Iris pigment epithelial cell (primary cell): ENCODE data around the gene GJC2.
A peak's percentile ranks its signal among the peaks of the same experiment; 100 is the strongest.

ENCODE experiments used
- DNase-seq: peaks from one replicate; pipeline ENCODE4 v3.0.0-alpha.2; 2011; ENCODE audit warnings: low read depth

GJC2 gene

DNA sequence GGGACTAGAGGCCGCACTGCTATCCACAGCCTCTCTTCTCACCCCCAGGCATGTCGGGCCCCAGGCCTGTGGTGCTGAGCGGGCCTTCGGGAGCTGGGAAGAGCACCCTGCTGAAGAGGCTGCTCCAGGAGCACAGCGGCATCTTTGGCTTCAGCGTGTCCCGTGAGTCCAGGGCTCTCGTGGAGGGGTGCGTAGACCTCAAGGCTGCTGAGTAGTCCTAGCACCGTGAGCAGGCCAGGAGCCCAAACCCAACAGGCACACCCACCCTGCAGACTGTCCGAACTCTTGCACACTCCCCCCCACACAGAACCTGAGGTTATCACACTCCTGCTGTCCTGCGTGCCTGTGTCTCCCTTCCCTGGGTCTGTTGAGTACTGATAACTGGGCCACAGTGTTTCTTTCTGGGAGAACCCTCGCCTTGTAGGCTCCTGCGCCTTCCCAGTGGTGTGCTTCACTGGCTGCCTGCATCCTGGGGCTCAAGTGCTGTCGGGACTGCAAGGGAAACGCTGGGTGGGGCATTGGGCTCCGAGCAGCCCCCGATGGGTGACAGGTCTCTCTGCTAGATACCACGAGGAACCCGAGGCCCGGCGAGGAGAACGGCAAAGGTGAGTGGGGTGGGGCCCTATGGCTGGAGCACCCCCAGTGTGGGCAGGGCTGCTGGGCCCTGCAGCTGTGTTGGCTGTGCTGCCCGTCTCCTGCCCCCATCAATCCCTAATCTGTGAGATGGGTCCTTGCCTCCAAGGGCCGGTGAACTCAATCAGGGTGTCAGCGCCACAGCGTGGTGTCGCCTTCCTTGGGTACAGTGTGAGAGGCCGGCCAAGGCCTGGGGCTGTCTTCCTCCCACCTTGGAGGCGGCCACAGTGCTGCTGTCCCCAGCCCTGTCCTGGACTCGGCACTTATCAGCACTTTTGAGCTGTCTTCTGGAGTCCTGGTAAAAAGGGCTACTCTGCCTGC, 4.0 kb upstream of the GJC2 start:
- no peak for DNase-seq

DNA sequence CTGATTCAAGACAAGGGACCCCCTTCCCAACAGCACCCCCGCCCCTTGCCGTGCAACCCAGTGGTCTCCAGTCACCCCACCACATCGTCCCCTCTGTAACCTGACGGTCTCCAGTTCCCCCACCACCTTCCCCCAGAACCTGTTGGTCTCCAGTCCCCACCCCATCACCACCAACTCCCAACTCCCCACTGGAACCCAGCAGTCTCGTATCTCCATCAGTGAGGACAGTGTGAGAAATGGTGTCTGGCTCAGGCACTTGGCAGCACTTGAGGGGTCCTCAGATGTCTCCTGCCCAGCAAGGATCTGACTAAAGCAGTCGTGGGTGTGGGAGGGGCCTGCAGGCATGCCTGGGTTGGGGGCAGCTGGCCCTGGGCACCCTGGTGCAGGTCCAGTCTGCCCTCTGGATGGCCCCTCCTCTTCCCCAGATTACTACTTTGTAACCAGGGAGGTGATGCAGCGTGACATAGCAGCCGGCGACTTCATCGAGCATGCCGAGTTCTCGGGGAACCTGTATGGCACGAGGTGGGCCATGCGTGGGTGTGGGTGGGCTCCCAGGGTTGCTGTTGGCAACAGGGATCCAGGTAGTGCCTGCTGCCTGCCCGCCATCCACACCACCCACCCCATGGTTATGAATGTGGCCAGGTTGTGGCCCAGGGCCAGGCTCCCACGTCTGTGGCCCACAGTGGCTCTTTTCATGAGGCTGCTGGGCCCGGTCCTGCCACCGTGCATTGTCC, 3.1 kb upstream of the GJC2 start:
- no peak for DNase-seq

DNA sequence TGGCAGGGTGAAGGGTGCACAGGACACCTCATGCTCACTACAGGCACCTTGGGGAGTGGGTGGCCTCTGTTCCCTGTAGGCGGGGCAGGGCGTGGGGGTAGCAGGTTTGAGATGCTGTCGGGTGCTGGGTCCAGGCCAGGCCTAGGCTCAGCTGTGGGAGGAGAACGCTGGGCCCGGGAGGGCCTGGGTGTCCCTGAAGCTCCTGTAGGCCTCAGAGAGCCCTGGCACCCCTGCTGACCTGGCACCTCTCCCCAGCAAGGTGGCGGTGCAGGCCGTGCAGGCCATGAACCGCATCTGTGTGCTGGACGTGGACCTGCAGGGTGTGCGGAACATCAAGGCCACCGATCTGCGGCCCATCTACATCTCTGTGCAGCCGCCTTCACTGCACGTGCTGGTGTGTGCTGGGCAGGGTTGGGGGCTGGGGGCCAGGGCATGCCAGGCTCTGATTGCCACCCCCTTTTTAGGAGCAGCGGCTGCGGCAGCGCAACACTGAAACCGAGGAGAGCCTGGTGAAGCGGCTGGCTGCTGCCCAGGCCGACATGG, 2.5 kb upstream of the GJC2 start:
- no peak for DNase-seq

DNA sequence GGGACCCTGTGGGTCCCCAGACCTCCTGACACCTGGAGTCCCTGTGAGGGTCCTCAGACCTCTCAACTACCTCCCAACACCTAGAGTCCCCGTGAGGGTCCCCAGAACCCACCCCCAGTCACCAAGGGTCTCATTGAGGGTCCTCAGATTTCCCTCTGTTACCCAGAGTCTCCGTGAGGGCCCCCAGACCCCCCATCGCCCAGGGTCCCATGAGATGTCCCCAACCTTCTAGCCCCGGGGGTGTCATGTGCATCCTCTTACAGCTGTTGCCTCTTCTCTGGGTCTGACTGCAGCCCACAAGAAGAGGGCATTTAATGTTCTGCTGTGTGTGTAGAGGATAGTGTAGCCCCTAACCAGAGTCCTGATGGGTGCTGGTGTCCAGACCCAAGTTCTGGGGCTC, 2.0 kb upstream of the GJC2 start:
- DNase-seq, result no peak

DNA sequence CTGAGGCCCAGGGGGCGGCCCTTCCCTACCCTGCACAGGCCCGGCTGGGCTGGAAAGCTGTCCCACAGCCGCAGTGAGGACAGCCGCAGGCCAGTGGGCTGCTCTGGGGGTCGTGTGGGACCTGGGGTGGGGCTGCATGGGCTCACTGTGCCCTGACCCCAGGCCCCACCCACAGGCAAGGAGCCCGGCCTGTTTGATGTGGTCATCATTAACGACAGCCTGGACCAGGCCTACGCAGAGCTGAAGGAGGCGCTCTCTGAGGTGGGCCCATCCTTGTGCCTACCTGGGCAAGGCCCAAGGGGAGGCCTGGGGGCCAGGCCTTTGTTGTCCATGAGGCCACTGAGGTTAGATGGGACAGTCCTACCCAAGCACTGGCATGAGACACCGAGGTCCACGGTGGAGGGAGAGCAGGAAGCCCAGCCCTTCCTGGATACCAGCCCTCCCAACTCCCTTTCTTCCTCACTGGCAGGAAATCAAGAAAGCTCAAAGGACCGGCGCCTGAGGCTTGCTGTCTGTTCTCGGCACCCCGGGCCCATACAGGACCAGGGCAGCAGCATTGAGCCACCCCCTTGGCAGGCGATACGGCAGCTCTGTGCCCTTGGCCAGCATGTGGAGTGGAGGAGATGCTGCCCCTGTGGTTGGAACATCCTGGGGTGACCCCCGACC, 1.4 kb upstream of the GJC2 start:
- no peak for DNase-seq

DNA sequence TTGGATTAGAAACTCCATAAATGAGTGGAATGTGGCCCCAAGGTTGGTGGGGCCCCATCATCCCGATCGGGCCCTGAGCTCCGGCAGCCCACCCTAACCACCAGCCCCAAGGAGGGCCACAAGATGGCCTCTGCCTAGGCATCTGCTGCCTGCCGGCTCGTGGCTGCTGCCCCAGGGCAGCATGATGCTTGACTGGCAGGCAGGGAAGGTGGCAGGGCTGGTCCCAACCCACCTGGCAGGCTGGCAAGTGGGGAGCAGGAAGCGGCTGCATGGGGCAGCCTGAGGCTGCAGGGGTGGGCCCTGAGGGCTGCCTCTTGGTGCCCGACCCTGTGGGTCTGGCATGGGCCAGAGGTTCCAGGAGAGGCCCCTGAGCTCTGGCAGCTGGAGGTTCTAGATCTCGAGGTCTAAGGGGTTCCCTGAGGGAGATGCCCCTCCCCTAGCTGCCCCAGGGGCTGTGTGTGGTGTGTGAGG, 760 bp upstream of the GJC2 start:
- no peak for DNase-seq

DNA sequence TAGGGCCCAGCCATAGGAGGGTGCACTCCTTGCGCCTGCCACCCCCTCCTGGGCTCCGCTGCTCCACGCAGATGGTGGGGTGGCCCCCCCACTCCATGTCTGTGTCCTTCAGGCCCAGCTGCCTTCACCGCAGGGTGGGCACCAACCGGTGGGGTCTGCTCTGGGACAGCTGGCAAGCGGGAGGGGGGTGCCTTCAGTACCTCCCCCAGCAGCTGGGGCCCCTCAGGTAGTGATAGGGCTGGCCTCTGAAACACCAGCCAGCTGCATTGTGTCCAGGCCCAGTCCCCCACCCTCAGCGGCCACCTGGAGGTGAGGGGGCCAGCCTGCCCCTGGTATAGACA, 360 bp downstream of the GJC2 start:
- DNase-seq, result no peak

DNA sequence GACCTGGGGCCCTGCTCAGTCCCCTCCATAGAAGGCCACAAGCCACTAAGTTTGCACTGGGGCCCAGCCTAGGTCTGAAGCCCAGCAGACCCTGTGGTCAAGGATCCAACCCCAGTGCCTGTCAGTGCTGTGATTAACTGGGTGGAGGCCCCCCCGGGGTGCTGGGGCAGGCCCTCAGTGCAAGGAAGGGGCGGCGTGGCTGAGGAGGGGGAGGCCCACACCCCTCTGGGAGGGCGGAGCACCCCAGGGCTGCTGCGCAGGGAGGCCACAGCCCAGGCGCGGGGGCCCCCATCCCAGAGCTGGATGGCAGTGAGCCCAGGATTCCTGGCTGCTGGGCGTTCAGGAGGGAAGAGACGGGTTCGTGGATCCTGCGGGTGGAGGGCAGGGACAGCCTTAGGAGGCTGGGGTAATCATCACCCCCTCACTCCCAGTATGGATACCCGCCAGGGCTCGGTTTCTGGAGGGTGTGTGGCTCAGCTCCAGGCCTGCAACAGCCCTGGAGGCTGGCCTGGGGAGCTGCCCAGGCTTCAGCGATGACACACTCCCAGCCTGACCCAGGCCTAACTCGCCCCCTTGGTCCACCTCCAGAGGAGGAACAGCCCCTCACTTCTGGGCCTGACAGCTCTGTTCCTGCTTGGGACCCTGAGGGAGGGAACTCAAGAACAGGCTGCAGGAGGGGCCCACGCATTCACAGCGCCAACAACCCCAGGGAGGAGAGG, 890 bp downstream of the GJC2 start:
- DNase-seq, result peak; percentile 55

DNA sequence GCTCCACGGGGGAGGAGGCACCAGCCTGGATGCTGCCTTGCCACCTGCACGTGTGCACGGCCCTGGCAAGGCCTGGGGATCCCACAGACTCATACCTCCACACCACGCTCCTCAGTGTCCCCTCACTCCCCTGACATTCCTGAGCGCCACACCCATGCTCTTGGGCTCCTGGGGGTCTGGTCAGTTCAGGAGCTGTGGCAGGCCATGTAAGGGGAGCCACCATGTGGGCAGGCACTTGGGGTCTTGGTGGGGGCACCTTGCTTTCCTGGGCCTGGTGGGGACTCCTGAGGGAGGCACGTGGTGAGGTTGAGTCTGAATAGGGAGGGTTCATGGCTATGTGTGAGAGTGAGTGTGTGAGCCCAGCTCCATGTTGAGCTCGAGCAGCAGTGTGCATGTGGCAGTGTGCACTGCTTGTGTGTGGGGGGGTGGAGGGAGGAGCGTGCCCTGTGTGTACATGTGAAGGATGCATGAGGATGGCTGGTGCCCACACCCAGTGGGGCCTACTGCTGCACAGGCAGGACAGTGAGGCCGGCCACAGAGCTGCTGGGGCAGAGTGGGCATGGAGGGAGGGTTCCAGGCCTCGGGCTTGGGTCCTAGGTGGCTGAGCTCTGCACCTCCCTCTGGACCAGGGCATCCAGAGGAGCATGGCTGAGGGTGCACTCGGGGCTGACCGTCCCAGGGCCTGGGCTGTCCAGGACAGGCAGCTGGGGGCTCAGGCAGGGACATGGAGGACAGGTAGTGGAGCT, 1.6 kb downstream of the GJC2 start:
- no peak for DNase-seq

DNA sequence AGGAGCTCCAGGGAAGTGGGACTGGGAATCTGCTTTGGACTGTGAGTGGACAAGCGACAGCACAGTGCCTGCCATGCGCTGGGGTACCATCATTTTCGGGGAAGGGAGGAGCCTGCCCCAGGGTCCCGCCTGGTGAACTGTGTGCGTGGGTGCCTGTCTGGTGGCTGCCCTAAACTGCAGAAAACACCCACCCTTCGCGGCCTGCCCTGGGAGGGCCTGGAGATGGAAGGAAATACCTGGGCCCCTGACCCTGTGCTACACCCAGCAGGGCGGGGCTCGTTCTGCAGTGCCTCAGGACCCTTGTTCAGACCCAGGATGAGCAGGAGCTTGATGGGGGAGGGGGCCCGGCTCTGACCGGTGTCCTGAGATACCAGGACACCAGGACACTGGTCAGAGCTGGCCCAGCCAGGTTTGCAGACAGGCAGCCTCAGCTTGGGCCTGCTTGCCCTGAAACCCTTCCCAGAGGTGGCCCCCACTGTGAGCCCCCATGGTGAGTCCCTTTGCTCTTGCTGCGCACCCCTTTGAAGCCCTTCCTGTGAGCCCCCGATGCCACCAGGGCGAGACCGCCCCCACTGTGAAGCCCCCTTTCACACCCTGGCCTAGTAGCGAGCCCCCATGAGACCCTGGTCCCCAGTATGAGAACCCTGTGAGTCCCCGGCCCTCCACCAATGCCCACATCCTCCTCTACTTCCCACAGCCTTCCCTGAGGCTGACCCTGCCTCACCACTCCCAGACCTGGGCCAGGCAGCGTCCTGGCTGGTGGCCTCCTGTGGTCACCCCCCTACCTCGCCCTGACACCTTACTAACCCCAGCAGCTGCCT, 2.6 kb downstream of the GJC2 start:
- no peak for DNase-seq

DNA sequence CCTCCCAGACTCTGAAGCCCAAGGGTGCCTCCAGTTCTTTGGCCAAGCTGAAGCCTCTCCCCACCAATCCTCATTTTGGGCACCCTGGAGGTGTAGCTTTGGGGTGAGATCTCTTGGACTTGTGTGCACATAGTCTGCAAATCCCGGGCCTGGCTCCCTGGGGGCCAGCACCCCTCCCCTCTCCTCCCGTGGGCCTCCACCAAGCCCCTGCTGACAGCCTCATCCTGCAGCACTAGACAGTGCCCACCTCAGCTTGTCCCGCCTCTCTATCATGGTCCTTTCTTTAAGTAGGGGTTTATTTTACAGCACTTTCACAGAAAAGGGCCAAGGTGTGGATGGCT, 3.2 kb downstream of the GJC2 start:
- no peak for DNase-seq

DNA sequence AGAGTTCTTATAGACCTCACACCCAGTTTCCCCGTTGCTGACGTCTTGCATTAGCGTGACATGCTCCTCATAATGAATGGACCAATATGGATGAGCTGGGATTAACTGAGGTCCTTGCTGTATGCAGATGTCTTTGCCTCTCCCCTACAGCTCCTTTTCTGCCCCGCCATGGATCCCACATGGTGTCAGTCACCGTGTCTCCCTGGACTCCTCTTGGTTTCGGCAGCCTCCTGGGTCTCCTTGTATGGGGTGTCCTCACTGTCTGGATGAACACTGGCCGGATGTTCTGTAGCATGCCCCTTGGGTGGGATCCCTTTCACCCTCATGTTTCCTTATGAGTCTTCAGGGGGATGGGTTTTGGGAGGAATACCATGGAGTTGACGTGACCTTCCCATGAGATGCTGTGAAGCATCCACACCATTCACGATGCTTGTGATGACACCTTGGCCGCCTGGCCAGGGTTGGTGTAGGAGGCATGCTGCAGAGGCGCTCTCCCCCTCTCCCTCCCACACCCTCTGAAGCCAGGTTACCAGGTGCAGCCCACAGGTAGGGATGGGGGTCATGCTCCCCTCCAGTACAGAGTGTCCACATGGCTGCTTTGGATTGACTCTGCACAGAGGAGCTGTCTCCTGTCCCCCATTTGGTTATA, 4.4 kb downstream of the GJC2 start:
- no peak for DNase-seq

DNA sequence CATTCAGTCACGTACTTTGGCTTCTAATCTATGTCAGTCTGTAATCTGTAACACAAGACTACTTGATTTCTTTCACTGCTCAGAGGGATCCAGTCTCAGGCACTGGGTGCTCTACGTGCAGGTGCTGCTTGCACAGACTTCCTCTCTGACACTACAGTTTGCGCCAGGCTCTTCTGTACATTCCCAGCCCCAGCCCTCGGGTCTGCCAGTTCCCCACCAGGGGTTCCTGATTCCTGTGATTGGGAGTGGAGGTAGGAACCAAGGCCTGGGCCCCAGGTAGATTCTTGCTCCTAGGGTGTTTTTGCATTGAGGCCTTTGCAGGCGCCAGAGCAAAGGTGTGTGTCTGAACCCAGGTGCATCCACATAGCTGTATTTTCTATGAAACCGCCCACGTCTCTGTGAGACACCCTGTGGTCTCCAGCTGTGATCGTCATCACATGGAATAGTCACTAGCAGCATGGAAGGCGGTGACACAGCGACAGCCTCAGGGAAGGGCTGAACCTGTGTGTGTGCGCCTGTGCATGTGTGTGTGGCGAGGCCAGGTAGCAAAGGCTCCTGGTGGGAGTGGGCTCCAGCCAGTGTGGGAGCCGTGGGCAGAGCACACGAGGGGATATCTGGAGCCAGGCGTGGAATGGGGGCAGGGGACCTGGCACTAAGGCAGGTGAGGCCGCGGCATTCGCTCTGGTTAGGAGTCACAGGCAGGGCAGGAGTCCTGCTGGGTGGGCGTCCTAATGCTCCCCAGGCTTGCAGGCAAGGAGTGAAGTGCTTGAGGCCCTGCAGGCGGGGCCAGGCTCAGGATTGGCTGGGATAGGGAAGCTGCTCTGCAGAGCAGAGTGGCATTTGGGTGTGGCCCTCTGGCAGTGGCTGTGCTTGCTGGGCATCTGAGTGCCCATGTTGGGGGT, 5.2 kb downstream of the GJC2 start:
- DNase-seq, result no peak

DNA sequence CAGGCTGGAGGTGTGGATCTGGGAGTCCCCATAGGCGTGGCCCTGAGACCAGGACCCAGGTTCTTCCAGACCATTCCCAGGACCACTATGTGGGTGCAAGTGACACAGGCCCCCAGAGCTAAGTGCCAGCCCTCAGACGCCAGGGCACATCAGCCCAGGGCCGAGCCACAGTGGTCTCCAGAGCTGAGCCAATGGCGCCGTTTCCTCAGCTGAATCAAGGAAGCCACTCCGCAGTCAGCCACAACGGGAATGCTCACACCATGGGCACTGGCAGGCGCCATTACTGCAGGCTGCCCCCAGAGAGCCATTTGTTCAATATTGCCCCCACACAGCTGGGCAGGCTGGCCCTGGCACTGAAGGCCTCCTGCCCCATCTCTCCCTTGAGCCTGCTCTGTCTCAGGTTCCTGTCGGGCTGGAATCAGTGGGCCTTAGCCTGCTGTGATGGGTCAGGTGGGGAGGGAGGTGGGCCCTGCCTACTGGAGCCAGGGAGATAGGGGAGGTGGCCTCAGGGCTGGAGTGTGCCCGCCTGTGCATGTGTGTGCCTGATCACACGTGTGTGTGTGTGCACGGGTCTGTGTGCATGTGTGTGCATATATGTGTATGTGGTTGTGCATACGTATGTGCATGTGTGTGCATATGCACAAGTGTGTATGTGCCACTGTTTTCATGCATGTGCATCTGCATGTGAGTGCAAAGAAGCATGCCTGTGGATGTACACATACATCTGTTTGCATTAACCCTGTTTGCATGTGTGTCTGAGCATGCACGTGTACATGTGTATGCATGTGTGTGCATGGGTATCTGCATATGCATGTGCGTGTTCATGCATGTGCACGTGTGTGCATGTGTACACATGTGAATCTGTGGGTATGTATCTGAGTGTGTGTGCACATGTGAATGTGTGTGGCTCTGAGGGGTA, 6.1 kb downstream of the GJC2 start:
- DNase-seq, result no peak

DNA sequence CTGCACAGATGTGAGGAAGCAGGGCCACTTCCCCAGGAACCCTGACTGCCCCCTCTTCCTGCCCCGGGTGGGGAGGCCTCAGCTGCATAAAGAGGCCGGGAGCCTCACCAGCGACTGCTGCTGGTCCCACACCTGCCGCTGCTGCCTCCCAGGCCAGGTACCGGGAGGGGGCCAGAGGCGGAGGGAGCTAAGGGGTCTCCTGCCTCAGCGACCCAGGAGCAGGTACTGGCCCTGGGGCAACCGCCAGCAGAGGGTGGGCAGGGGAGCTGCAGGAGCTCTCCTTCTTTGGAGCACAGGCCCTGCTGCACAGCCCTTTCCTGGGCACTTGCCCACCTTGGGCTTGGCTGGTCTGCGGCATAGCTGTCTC, 6.8 kb downstream of the GJC2 start:
- no peak for DNase-seq

DNA sequence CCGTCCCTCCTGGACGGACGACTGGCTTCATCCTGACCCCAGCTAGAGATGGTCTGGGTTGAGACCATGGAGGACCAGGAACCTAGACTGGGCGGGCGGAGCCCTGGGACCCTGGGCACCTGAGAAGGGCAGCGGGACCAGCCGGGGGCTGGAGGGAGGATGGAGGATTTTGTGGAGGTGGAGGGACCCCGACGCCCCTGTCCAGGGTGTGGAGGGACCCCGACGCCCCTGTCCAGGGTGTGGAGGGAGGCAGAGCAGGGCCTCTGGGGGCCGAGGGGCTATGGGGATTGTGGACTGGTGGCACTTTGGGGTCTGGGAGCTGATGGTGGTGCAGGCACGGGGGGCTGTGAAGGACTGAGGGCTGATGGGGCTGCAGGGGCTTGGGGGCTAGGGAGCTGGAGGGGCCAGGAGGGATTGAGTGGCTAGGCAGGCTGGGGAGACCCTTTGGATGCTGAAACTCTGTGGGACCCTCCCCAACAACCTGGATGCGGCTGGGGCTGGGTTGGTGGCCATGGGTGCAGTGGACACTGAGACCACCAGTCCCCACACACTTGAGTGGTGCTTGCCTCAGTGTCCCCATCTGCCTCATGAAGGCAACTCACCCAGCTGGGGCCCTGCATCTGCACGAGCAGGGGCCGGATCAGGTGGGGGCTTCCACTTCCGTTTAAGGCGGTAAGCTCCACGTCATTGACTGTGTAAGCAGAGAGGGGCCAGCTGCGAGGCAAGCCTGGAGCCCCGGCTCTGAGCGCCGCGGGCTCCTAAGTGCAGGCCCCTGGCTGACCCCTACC, 7.4 kb downstream of the GJC2 start:
- no peak for DNase-seq

DNA sequence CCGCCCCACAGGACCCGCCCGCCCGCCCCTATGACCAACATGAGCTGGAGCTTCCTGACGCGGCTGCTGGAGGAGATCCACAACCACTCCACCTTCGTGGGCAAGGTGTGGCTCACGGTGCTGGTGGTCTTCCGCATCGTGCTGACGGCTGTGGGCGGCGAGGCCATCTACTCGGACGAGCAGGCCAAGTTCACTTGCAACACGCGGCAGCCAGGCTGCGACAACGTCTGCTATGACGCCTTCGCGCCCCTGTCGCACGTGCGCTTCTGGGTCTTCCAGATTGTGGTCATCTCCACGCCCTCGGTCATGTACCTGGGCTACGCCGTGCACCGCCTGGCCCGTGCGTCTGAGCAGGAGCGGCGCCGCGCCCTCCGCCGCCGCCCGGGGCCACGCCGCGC, 8.0 kb downstream of the GJC2 start:
- DNase-seq, result no peak
